Neural progenitor cell (in vitro differentiated cells): ENCODE data around the gene SPINT1. TPM values are rescaled to one million over a fixed set of nuclear protein-coding genes. Genes with fewer than 3 reads are reported as not detected.

ENCODE experiments used
- DNase-seq: peaks from one replicate; pipeline ENCODE4 v3.0.0-alpha.2; 2016; ENCODE audit warnings: low spot score
- H2AFZ ChIP-seq: fragments of 200-600 bp; sonication (generic); replicated peaks from 2 replicates; pipeline ENCODE4 v1.6.1; 2016; ENCODE audit warnings: antibody characterized with exemption
- H3F3A ChIP-seq: fragments of 200-600 bp; sonication (generic); 2 replicates; pipeline ENCODE4 v1.6.1; 2016; ENCODE audit warnings: antibody characterized with exemption, low read depth
- H3K27ac ChIP-seq: fragments of 200-600 bp; sonication (generic); 2 replicates; pipeline ENCODE4 v1.5.1; 2016; ENCODE audit warnings: mild to moderate bottlenecking
- H3K27me3 ChIP-seq: fragments of 200-600 bp; sonication (generic); 2 replicates; pipeline ENCODE4 v1.6.1; 2016; ENCODE audit warnings: mild to moderate bottlenecking, moderate library complexity
- H3K36me3 ChIP-seq: fragments of 200-600 bp; sonication (generic); 2 replicates; pipeline ENCODE4 v1.5.1; 2016
- H3K4me1 ChIP-seq: fragments of 200-600 bp; sonication (generic); 2 replicates; pipeline ENCODE4 v1.6.1; 2016; ENCODE audit warnings: mixed run types
- H3K4me2 ChIP-seq: fragments of 200-600 bp; sonication (generic); 2 replicates; pipeline ENCODE4 v1.6.1; 2016
- H3K4me3 ChIP-seq: fragments of 200-600 bp; sonication (generic); 2 replicates; pipeline ENCODE4 v1.5.1; 2016
- H3K79me2 ChIP-seq: fragments of 200-600 bp; sonication (generic); 2 replicates; pipeline ENCODE4 v1.6.1; 2016; ENCODE audit warnings: low read depth
- H3K9ac ChIP-seq: fragments of 200-600 bp; sonication (generic); 2 replicates; pipeline ENCODE4 v1.6.1; 2016
- H3K9me3 ChIP-seq: fragments of 200-600 bp; sonication (generic); 2 replicates; pipeline ENCODE4 v1.5.1; 2016; ENCODE audit warnings: low read depth
- H4K20me1 ChIP-seq: fragments of 200-600 bp; sonication (generic); 2 replicates; pipeline ENCODE4 v1.6.1; 2016; ENCODE audit warnings: low read depth
- H3K27ac Mint-ChIP-seq: 3 replicates; pipeline ENCODE4 v1.8.0; 2021; ENCODE audit warnings: mixed read lengths
- H3K27me3 Mint-ChIP-seq: 2 replicates; pipeline ENCODE4 v1.8.0; 2022; ENCODE audit warnings: low read depth, mild to moderate bottlenecking, inconsistent platforms, moderate library complexity, mixed read lengths; ENCODE audit not compliant: insufficient read depth
- H3K36me3 Mint-ChIP-seq: 3 replicates; pipeline ENCODE4 v1.8.0; 2021; ENCODE audit warnings: mixed read lengths
- H3K4me1 Mint-ChIP-seq: 3 replicates; pipeline ENCODE4 v1.8.0; 2021; ENCODE audit warnings: mixed read lengths
- H3K4me3 Mint-ChIP-seq: 3 replicates; pipeline ENCODE4 v1.8.0; 2021; ENCODE audit warnings: mild to moderate bottlenecking, moderate library complexity, mixed read lengths
- H3K9me3 Mint-ChIP-seq: 3 replicates; pipeline ENCODE4 v1.8.0; 2020; ENCODE audit warnings: mixed read lengths
- CTCF ChIP-seq: fragments of 200-600 bp; sonication (generic); IDR thresholded peaks from 2 replicates; pipeline ENCODE4 v1.5.1; 2017; ENCODE audit warnings: antibody characterized with exemption, mild to moderate bottlenecking
- EZH2 ChIP-seq: fragments of 200-600 bp; sonication (generic); IDR thresholded peaks from 2 replicates; pipeline ENCODE4 v1.6.1; 2017; ENCODE audit warnings: antibody characterized with exemption, mild to moderate bottlenecking, moderate library complexity
- EZH2phosphoT487 ChIP-seq: fragments of 200-600 bp; sonication (generic); IDR thresholded peaks from 2 replicates; pipeline ENCODE4 v1.6.1; 2017; ENCODE audit warnings: antibody characterized with exemption
- total RNA-seq: library from RNA; depleted of rRNA; stranded (reverse); fragments of >200 nt; gene quantifications from 2 replicates; pipeline ENCODE4 v1.2.3, GENCODE V29; 2015; ENCODE audit warnings: low replicate concordance

SPINT1 gene
- total RNA-seq, 1 donor from 2014 or later = 12.0 TPM

- no peak overlapping the region for H3K9ac ChIP-seq
- H2AFZ ChIP-seq = no peak overlapping the region
- peaks cover 3% of the 10 kb centered on the region for H3F3A ChIP-seq
- no peaks in the 10 kb centered on the region for H3K36me3 Mint-ChIP-seq
- no peaks in the 10 kb centered on the region for H3K27me3 ChIP-seq
- no peaks in the 10 kb centered on the region for H3K9me3 Mint-ChIP-seq
- H3K4me1 ChIP-seq = no peaks in the 10 kb centered on the region
- peaks cover 20% of the 10 kb centered on the region for H3K4me1 Mint-ChIP-seq
- H3K27ac ChIP-seq = no peak overlapping the region
- no peak for DNase-seq
- no peak overlapping the region for H3K4me2 ChIP-seq
- no peaks in the 10 kb centered on the region for H3K9me3 ChIP-seq
- H3K79me2 ChIP-seq = no peaks in the 10 kb centered on the region
- no peak for TF ChIP-seq CTCF
- H3K4me3 ChIP-seq = no peak overlapping the region
- H4K20me1 ChIP-seq = no peaks in the 10 kb centered on the region
- no peak overlapping the region for H3K4me3 Mint-ChIP-seq
- H3K27ac Mint-ChIP-seq = no peak overlapping the region
- peaks cover 3% of the 10 kb centered on the region for H3K27me3 Mint-ChIP-seq
- no peaks in the 10 kb centered on the region for H3K36me3 ChIP-seq
Measured at GRCh38 chr15:40853241-40853890, 9.5 kb downstream of the SPINT1 start.

- no peak overlapping the region for H2AFZ ChIP-seq
- TF ChIP-seq CTCF (no peak), EZH2phosphoT487 (no peak), EZH2 (no peak)
- H3F3A ChIP-seq = peaks cover 9% of the 10 kb centered on the region
- no peak overlapping the region for H3K4me2 ChIP-seq
- H3K9me3 Mint-ChIP-seq = no peaks in the 10 kb centered on the region
- no peak overlapping the region for H3K27ac Mint-ChIP-seq
- no peaks in the 10 kb centered on the region for H3K36me3 Mint-ChIP-seq
- no peaks in the 10 kb centered on the region for H3K36me3 ChIP-seq
- no peak overlapping the region for H3K4me3 ChIP-seq
- no peaks in the 10 kb centered on the region for H3K79me2 ChIP-seq
- no peaks in the 10 kb centered on the region for H3K9me3 ChIP-seq
- H3K4me1 ChIP-seq = no peaks in the 10 kb centered on the region
- no peak overlapping the region for H3K4me3 Mint-ChIP-seq
- no peaks in the 10 kb centered on the region for H3K27me3 ChIP-seq
- DNase-seq = no peak
- no peak overlapping the region for H3K27ac ChIP-seq
- H3K4me1 Mint-ChIP-seq = peaks cover 26% of the 10 kb centered on the region
- H4K20me1 ChIP-seq = no peaks in the 10 kb centered on the region
- H3K9ac ChIP-seq = no peak overlapping the region
- peaks cover 3% of the 10 kb centered on the region for H3K27me3 Mint-ChIP-seq
Measured at GRCh38 chr15:40854161-40854560, 10.3 kb downstream of the SPINT1 start.

- Mint-ChIP-seq H3K4me1 (peaks cover 27% of the 10 kb centered on the region), H3K9me3 (no peaks in the 10 kb centered on the region), H3K4me3 (no peak overlapping the region), H3K36me3 (no peaks in the 10 kb centered on the region), H3K27me3 (peaks cover 3% of the 10 kb centered on the region), H3K27ac (no peak overlapping the region)
- no peaks in the 10 kb centered on the region for H3K27me3 ChIP-seq
- H3K4me3 ChIP-seq = no peak overlapping the region
- no peaks in the 10 kb centered on the region for H3K4me1 ChIP-seq
- no peaks in the 10 kb centered on the region for H3K79me2 ChIP-seq
- no peak overlapping the region for H3K9ac ChIP-seq
- no peak for DNase-seq
- no peak overlapping the region for H2AFZ ChIP-seq
- TF ChIP-seq EZH2 (no peak), EZH2phosphoT487 (no peak), CTCF (no peak)
- peaks cover 9% of the 10 kb centered on the region for H3F3A ChIP-seq
- H3K4me2 ChIP-seq = no peak overlapping the region
- H4K20me1 ChIP-seq = no peaks in the 10 kb centered on the region
- no peaks in the 10 kb centered on the region for H3K36me3 ChIP-seq
- no peak overlapping the region for H3K27ac ChIP-seq
- no peaks in the 10 kb centered on the region for H3K9me3 ChIP-seq
Measured at GRCh38 chr15:40855706-40856234, 11.9 kb downstream of the SPINT1 start.
